Measurements from ENCODE around the gene SPOCK2.

SPOCK2 gene

GRCh38 chr10:72063703-72064391 lies 24.5 kb downstream of the SPOCK2 start:
- TF ChIP-seq, protein P1, sequence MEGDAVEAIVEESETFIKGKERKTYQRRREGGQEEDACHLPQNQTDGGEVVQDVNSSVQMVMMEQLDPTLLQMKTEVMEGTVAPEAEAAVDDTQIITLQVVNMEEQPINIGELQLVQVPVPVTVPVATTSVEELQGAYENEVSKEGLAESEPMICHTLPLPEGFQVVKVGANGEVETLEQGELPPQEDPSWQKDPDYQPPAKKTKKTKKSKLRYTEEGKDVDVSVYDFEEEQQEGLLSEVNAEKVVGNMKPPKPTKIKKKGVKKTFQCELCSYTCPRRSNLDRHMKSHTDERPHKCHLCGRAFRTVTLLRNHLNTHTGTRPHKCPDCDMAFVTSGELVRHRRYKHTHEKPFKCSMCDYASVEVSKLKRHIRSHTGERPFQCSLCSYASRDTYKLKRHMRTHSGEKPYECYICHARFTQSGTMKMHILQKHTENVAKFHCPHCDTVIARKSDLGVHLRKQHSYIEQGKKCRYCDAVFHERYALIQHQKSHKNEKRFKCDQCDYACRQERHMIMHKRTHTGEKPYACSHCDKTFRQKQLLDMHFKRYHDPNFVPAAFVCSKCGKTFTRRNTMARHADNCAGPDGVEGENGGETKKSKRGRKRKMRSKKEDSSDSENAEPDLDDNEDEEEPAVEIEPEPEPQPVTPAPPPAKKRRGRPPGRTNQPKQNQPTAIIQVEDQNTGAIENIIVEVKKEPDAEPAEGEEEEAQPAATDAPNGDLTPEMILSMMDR (IDR thresholded peaks at IDR 0.05; ENCODE audit: insufficient read depth, low read depth, low read length, missing control alignments), result no peak

GRCh38 chr10:72062832-72063702 lies 25.3 kb downstream of the SPOCK2 start:
- no peak for DNase-seq (ENCODE audit: low read depth)
- TF ChIP-seq, protein P1 (IDR thresholded peaks at IDR 0.05; ENCODE audit: insufficient read depth, low read depth, low read length, missing control alignments), result no peak
- no peak overlapping the region for H3K4me3 ChIP-seq (ENCODE audit: low read length)

More at GRCh38 chr10:72063703-72064391, 24.5 kb downstream of the SPOCK2 start:
- H3K4me3 ChIP-seq (ENCODE audit: low read length), result no peak overlapping the region
- peak; percentile 74 for DNase-seq (ENCODE audit: low read depth)

GRCh38 chr10:72062382-72062781 lies 26.0 kb downstream of the SPOCK2 start:
- DNase-seq (ENCODE audit: low read depth), result peak; percentile 34
- H3K4me3 ChIP-seq (ENCODE audit: low read length), result no peak overlapping the region
- TF ChIP-seq, protein P1 (IDR thresholded peaks at IDR 0.05; ENCODE audit: insufficient read depth, low read depth, low read length, missing control alignments), result no peak

- no peak for DNase-seq (ENCODE audit: low read depth)
- TF ChIP-seq, protein P1 (IDR thresholded peaks at IDR 0.05; ENCODE audit: insufficient read depth, low read depth, low read length, missing control alignments), result no peak
- no peak overlapping the region for H3K4me3 ChIP-seq (ENCODE audit: low read length)
These were observed 26.4 kb downstream of the SPOCK2 start for GRCh38 chr10:72061930-72062329.

GRCh38 chr10:72061491-72061890 lies 26.9 kb downstream of the SPOCK2 start:
- TF ChIP-seq, protein P1 (IDR thresholded peaks at IDR 0.05; ENCODE audit: insufficient read depth, low read depth, low read length, missing control alignments), result peak; percentile 17
- H3K4me3 ChIP-seq (ENCODE audit: low read length), result no peak overlapping the region
- DNase-seq (ENCODE audit: low read depth), result no peak

DNA sequence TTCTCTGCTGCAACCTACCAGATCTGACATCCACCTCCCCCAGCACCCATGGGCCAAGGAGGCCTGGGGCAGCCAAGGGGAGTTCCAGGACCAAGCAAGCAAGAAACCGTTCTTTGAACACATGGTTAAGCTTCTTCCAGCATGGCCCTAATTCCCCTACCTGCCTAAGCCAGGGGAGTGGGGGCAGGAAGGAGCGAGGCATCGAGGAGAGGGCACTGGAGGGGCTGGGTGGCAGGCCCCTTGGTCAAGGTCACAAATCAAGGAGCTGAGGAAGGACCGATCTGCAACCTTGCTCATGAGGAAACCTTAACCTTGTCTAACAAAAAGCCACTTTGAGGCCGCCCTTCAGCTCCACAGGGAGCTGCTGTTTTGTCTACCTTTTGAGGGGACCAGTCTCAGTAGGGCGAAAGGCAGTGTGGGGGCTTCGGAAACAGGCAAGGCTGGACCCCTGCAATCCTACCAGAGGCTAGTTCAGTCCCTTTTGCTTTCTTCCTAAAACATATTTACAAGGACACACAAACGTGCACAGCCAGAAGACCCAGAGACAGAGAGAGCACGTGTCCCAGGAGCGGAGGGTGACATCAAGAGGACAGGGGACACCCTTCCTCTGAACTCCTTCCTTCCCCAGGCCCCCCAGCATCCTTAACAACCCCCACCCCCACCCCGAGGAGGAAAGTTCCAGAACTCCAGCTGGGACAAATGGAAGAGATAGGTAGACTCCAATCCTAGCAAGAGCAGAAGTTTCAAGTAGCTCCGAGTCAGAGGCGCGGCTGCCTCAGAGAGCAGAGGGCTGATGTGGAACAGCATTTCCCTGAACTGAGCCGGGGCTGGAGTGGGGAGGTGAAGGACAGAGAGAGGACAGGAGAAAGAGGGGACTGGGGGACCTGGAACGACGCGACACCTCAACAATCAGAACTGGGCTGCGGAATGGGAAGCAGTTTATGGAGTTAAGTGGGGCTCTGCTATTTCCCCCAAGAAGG lies 28.2 kb downstream of the SPOCK2 start:
- TF ChIP-seq, protein P1 (IDR thresholded peaks at IDR 0.05; ENCODE audit: insufficient read depth, low read depth, low read length, missing control alignments), result no peak
- H3K4me3 ChIP-seq (ENCODE audit: low read length), result no peak overlapping the region
- DNase-seq (ENCODE audit: low read depth), result no peak
